HG03196 (cell line): ENCODE measurements around the gene SINHCAF.

Experiments used
- ATAC-seq: cut with Tn5 transposase; IDR thresholded peaks from one replicate; pipeline ENCODE4 v1.9.1; 2021; ENCODE audit not compliant: unreplicated experiment

The SINHCAF gene

DNA sequence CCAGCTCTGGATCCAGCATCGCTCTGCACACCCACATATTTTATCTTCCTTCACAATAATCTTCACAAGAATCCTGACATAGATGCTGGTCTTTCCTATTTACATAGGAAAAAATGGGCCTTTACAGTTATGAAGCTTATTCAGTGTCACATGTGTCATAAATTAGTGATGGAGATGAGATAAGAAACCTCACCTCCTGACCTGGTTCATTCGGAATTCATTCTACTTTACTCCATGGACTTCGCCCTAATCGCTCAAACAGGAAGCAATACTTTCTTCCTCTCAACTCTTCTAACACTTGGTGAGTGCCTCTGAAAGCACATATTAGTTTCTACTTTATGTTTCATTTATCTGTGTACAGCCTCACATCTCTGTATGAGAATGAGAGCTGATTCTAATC lies 12.0 kb upstream of the SINHCAF start:
- no peak for ATAC-seq

DNA sequence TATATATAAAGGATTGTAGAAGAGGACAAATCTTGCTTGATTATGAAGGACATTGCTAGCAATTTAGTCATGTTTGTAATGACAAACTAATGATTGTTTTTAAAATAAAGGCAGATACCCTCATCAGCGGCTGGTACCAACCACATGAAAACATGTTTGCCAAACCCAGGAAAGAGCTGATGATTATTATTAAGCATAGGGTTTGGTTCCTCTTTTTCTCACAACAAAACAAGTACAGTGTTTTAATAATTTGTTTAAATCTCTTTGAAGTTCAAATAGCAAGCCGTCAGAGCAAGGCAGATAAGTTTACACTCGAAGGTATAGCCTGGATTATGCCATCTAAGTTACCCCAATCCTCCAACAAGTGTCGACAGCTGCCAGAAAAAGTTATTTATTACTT lies 5.3 kb upstream of the SINHCAF start:
- ATAC-seq, result no peak

DNA sequence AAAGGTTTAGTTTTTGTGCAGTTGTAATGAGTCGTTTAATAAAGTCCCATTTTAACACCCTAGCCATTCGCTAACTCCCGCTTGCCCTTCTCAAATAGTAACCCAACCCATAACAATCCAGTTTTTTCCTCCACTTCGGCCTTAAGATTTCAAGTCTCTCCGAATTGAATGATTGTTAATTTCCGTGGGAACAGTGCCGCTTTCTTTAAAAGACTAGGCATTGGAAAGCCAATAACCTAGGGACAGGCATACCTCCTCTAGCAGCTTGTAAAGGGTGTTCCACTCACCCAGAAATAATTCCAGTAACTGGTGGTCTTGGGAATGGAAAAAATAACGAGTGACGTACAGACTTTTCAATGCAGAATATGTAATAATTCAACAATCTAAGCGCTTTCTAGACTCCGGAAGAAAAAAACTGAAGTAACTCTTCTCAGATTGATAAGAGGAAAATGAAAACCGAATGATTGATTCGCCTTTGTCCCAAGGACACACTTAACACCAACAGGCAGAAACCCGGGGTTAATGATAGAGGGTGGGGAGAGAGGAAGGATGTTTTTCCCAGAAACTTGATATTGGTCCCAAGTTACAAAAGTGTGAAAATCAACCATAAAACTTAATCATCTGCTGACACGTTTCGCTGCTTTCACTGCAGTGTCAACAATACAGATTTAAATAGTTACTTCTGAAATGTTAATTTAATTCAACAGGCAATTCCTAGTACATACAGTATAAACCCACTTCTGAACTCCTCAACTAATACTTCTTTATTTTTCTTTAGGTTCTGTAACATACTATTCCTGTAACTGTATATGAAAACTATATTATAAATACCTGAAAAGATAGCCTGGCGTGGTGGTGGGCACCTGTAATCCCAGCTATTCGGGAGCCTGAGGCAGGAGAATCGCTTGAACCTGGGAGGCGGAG lies 1.0 kb upstream of the SINHCAF start:
- no peak for ATAC-seq

DNA sequence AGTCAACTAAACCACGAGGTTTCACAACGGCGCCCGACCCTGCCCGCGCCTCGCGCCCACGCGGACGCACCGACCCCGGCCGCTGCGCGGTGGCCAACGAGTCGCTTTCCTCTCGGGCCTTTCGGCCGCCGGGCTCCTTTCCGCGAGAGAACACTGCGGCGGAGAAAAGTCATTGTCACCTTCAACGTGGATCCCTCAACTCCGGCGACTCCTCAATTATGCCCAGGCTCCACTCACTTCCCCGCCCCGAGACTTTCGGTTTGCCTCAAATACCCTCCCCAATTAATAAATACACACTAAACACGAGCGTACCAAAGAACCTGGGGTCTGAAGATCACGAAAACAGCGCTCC lies 450 bp downstream of the SINHCAF start:
- ATAC-seq, result no peak

DNA sequence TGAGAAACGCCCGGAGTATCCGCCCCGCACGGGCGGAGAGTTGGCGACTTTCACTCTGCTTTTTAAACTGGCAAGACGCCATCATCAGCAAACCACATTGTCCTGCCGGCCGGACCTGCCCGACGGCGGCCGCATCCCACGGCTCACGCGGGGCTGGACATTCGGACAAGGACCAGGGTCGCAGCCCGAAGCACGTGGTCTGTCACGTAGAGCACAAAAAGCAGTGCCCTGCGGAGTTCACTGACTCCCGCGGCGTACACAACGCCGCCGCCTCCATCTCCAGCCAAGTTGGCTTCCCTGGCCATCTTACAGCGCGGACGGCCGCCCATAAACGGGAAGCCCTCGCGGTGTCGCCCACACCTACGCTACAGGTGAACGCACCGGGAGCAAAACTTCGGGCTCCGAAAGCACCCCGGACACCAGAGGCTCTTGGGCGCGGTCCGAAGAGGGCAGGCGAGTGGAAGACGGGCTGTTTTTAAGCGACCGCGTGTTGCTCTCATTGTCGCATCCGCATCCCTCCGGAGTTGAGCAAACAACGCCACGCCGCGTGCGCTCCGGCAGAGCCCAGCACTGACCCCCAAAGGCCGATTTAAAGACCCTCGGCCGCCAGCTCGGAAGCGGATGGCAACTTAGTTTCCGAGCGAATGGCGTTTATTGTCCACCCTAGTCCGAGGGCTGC lies 966 bp downstream of the SINHCAF start:
- ATAC-seq, result peak; percentile 4

DNA sequence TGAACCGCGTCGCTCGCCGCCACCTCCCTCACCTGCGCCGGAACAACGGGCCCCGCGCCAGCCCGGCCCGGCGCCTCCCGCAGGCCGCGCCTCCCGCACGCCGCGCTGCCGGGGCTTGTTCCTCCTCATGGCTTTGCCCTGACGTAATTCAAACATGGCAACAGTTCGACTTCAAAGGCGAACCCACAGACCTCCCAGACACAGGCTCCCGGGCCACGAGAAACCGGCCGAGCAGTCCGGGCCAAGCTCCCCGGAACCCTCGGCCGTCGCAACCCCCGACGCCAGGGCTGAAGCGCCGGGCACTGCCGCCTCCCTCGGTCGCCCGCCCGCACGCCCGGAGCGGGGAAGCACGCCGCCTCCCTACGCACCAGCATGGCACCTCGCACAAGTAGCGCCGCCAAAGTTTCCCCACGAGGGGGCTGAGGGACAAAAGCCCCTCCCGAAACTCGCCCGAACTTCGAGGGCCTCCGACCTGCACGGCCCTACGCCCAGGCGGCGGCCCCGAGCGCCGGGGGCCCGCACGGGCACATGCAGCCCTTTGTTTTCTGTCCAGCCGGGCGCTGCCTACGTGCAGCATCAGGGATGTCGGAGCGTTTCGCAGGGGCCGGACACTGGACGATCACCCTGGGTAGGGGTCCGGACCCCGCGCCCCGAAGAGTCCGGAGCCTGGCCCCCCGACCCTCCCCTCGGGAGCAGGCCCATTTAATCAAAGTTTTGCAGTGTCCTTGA lies 1.7 kb downstream of the SINHCAF start:
- ATAC-seq, result peak; percentile 29

DNA sequence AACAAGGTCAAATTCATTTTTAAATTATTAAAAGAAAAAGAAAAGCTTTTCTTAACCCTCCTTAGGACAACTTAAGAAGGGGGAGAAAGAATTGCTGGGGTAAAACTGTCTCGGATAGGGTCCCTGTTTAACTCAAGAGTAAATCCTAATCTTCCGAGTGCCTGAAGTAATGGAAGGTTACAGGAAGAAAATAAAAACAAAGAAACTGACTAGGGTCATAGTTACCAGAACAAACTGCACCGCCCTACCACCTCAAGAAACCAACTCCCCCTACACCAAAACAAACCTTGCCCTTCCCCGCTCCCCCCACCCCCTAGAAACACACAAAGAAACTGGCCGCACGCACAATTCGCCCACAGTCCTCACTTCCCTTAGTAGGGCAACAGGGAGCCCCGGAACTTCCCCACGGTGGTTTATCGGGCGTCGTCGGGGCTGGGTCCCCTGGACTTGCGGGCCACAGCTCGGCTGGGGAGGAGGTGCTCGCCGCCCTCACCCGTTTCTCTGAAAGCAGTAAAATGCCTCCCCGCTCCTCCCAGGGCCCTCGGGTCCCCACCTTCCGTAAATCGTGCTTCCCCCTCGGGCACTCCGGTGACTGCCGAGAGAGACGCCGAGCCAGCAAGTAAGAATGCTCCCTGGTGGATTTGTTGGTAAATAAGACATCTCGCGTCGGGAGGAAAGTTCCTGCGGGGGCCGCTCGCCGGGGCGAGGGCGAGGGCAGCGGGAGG lies 2.4 kb downstream of the SINHCAF start:
- ATAC-seq, result peak; percentile 18

DNA sequence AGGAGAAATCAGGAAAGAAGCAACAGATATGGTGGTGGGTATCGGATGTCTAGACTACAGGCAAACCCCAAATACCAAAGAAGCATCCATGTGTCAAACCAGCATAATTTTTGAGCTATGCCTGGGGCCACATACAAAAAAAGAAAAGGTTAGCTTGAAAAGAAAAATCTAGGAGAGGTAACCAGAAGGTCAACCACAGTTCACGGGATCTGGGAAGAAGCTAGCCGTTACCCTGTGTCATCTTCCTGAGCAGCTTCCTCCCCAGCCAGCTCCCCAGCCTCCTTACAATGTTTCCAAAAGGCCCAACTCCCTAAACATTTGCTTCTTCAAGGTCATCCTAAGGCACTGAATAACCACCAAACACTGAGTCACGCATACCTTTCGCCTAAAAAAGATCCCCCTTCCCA lies 3.1 kb downstream of the SINHCAF start:
- no peak for ATAC-seq

DNA sequence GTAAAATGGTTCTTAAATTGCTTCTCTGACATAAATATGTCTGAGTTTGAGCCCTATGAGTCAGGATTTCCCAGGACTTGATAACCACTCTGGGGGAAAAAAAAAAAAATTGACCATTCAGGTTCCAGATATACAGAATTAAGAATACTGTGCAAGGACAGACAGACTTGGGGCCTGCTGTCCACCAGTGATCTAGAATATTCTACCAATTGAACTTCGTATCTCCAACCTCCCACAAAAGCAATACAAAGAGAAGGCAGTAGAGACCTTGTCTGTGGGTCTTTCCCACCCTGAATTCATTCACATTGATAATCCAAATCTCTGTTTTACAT lies 4.1 kb downstream of the SINHCAF start:
- no peak for ATAC-seq

DNA sequence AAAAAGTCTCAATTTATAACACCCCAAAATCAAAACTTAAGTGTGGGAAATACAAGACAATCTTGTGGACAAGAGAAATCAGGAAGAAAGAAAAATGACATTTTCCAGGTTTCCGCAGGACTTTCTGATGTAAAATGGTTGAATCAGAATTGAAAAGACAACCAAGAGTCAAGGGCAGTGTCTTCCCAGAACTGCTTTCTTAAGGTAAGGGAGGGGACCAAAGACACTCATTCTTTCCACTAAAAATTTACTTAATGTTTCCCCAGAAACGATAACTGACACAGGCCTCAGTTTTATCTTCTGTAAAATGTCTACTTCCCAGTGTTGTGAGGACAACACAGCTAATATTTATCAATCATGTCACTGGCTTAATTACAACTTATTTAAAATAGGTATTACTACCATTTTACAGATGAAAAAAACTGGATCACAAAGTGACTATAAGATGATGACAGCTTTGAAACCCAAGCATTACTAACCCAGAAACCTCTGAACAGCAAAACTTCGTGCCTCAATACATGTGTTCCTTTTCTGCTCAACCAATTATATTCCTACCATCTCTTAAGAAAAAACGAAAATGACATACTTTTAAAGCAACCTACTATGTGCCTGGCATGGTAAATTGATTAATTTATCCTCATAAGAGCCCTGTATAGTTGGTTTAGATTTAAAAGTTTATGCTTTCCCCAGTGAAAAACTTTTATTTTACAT lies 4.6 kb downstream of the SINHCAF start:
- ATAC-seq, result no peak

DNA sequence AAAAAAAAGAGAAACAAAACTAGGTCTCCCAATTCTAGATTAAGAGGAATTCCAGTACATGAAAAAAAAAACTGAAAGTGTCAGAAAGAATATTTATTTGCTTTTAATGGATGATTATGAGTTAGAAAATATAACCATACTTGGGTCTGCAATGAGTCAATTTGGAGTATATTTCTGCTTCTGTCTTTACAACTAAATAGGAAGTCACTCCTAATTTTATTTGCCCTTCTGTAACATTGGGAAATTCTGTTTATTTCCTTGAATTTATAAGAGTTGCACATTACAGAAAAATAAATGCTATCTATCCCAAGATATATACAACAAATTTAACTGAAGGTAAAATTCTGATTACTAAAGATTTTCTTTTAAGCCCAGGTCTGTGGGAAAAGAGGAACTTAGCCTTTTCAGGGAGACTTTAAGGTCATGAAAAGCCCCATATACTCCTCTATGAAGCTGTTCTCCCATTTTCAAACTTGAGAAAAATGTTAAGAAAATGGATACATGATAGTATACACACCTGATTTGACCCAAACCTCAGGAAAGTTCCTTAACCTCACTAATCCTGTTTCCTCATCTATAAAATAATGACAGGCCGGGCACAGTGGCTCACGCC lies 7.2 kb downstream of the SINHCAF start:
- ATAC-seq, result no peak

DNA sequence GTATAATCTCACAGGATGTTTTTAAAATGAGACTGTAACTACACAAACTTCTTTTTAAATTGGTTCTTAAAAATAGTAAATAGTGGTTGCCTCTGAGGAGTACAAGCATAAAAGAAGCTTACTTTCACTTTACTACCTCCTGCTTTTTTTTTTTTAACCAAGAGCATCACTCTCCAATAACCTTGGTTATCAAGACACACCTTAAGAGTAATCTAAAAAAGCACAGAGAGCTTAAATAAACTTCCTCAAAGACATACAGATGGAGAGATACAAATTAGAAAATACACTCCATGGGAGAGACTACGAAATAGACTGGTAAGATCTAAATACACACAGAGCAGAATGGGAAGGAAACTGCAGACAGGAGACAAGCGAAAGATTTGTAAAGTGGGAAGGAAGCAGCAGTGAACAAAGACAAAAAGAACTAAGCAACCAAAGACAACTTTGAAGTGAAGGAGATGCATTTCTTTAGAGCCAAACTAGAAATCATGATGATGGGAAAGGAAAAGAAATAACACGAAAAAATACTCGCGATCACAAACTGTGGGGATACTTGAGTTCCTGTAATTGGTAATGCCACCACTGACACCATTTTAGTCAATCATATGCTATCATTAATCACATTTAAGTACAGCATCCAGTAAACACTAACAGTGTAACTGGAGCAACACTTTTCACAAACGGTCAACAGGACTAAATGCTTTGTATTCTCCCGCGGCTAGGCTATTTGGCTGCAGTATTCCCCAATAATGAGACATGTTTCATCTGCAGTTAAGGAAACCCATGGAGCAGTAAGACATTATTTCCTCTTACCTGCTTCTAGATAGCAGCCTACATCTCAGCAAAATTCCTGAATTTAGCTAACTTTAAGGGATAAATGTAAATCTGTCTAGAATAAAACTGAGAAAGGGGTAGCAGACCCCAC lies 8.2 kb downstream of the SINHCAF start:
- no peak for ATAC-seq

DNA sequence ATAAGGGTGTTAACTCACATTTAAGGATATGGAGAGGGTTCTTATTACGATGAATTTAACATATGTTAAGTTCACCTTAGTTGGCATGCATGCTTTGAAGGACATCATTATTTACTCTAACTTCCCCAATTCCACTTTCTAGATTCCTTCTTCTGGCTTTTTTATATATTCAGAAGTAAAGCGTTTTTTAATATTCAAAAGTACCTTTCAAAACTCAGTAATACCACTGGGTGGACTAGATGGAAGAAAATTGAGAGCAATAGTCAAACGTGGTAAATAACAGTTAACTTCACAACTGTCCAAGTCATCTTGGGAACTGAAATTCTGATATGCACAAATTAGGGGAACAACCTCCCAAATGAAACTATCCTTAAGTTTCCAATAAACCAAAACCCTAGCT lies 9.1 kb downstream of the SINHCAF start:
- no peak for ATAC-seq

DNA sequence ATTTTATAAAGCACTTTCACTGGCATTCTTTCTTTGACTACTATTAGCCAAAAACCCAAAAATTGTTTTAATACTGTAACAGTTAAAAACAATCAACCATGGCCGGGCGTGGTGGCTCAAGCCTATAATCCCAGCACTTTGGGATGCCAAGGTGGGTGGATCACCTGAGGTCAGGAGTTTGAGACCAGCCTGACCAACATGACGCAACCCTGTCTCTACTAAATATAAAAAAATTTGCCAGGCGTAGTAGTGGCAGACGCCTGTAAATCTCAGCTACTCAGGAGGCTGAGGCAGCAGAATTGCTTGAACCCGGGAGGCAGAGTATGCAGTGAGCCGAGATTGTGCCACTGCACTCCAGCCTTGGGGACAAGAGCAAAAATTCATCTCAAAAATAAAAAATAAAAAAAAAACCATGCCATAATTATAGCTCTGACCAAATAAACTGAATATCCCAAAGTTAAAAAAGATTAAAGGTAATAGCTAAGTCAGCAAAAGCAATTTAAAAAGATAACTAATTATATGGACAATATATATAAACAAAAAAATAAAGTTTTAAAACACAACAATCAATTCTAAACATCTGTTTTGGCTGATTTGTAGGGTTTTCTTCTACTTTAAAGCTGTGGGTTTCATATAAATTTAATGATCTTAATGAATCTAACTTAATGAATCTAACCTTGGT lies 10.0 kb downstream of the SINHCAF start:
- no peak for ATAC-seq

DNA sequence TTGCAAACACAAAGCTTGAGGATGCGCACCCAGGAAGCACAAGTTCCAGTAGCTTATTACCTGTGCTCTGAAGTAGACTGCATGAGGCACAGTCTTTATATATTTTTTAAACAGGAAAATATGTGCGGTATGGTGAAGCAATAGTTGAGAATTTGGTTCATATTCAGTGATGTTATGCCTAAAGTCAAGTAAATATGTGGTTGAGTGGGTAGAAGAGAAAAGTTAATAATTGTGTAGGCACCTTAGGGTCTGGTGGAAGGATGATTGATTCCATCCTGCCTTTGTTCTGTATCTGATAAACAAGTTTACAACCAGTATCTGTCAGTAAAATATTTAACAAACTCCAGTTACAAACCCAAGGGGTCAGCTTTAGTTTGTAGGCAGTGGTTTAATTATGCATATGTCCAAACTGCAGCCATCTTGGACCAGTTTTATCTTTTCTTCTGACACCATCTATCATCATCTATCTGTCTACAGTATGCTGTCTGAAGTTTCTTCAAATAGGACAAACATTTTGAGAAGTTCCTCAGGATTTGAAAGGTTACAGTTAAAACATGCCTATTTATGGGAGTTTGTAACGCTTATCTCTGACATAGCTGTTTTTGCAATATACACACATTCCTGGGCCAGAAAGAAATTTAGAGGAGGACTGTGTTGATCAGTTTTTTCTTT lies 10.8 kb downstream of the SINHCAF start:
- ATAC-seq, result no peak

DNA sequence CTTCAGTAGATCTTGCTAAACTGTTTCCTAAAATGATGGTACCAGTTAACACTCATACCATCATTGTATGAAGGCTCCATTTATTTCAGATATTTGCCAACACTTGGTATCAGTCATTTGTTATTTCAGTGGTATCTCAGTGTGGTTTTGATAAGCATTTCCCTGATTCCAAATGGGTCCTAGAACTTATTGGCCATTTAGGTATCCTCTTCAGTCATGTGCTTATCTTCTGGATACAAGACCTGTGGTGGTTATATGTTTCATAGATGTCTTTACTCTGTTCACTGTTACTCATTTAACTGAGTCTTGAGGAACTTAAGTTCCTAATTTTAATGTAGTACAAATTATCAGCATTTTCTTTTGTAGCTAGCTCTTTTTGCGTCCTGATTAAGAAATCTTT lies 13.5 kb downstream of the SINHCAF start:
- no peak for ATAC-seq

DNA sequence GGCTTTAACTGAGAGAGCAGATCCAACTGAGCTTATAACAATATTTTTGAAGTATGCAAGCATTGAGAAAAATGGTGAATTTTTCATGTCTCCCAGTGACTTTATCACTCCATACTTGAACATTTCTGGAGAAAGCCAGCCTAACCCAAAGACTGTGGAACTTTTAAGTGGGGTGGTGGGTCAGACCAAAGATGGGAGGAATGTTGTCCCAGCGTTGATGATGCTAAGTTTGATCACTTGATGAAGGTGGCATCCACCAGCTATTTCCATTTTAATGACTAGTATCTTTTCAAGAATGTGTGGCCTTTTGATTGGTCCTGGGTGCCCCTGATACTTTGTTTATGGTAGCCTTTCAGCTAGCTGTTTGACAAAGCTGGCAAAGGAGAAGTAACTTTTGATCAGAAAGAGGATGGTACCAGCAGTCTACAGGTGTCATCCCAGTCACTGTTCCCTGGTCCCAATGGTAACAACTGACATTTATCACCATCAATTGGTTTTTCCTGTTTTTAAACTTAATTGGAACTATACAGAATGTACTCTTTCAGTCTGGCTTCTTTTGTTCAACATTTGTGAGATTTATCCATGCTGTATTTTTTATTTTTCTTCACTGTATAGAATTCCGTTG lies 14.2 kb downstream of the SINHCAF start:
- no peak for ATAC-seq

DNA sequence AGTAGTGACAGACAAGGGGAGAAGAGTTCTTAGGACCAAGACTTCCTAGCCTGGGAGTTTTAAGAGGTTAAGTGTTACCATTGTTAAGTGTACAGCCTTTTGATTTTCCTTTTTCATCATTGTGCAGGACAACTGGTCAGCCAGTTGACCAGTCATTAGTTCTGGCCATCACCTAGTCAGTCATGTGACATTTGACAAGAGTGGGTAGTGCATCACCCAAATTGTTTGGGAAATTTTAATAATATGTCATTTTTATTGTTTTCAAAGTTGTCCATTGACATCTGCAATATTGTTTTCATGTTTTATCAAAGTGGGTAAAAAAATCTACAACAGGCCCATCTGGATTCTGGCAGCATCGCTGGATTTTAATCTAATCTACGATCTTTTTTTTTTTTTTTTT lies 15.5 kb downstream of the SINHCAF start:
- ATAC-seq, result no peak
